ENCODE measurements around the gene ADI1. TPM values are rescaled to one million over a fixed set of nuclear protein-coding genes. Genes with fewer than 3 reads are reported as not detected.

Gene ADI1
- total RNA-seq, 1 experiment from 2014 or later, result 69.2 TPM

GRCh38 chr2:3532941-3533340 lies 13.6 kb upstream of the ADI1 start:
- CTCF ChIA-PET, result no interaction called here
- no peaks in the 10 kb centered on the region for H3K27me3 Mint-ChIP-seq (ENCODE audit: insufficient read depth, unreplicated experiment)
- H3K4me1 Mint-ChIP-seq (ENCODE audit: low read depth, unreplicated experiment), result peaks cover 7% of the 10 kb centered on the region

DNA sequence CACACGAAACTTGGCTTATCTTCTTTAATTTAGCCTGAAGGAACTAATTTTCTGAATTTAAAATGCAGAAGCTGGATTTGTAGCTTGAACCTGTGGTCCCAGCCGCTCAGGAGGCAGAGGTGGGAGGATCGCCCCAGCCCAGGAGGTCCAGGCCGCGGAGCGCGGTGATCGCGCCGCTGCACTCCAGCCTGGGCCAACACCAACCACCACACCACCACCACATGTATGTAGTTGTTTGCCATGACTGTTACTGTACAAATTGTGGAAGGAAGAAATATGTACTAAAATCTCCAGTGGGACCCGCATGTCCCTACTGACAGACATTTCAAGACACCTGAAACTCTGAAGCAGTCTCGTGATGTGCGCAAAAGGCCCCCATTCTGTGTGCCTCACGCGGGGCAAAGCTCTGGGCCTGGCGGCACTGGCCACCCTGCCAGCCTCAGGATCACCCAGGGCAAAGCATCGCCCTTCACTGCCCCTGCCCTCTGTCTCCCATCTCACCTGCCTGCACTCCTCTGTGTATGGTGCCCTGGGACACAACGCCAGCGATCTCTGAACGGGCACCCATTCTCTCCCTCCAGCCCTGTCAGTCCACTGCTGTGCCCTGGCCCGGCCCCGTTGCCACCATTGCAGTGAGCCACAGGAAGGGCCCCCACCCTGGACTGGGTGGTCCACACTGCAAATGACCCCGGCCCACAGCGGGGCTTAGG lies 10.1 kb upstream of the ADI1 start:
- H3K36me3 Mint-ChIP-seq (ENCODE audit: insufficient read depth, unreplicated experiment), result no peaks in the 10 kb centered on the region
- no peak for DNase-seq
- H3K4me1 Mint-ChIP-seq (ENCODE audit: low read depth, unreplicated experiment), result no peaks in the 10 kb centered on the region
- no peaks in the 10 kb centered on the region for H3K27me3 ChIP-seq (replicated peaks; ENCODE audit: control insufficient read depth, insufficient read depth, low read length)
- H3K9me3 ChIP-seq, result no peaks in the 10 kb centered on the region
- H3K27ac Mint-ChIP-seq (ENCODE audit: unreplicated experiment), result no peak overlapping the region
- BruUV-seq (replicated peaks), result no TSS peak
- H3K27me3 Mint-ChIP-seq (ENCODE audit: insufficient read depth, unreplicated experiment), result no peaks in the 10 kb centered on the region
- peaks cover 14% of the 10 kb centered on the region for H3K9me3 Mint-ChIP-seq (ENCODE audit: unreplicated experiment)
- POLR2A ChIA-PET, result no interaction called here
- CTCF ChIA-PET, result no interaction called here
- H3K4me3 Mint-ChIP-seq (ENCODE audit: unreplicated experiment), result no peak overlapping the region
- TF ChIP-seq CTCF (IDR thresholded peaks at IDR 0.05; ENCODE audit: insufficient read depth in 1 of 2, low read depth in 1 of 2, low read length in 1 of 2, severe bottlenecking in 1 of 2, unreplicated experiment in 1 of 2), result no peak
- intact Hi-C loops (cut with micrococcal nuclease; ENCODE audit: unreplicated experiment), result no loop called here
- no peaks in the 10 kb centered on the region for H3K4me1 ChIP-seq
- H3K4me3 ChIP-seq (ENCODE audit: low read depth, low read length), result no peak overlapping the region
- peaks cover 2% of the 10 kb centered on the region; the same call in 1 of the 2 replicates for H3K36me3 ChIP-seq (ENCODE audit: control insufficient read depth, insufficient read depth, low read length)

More at GRCh38 chr2:3532941-3533340, 13.6 kb upstream of the ADI1 start:
- Mint-ChIP-seq H3K27ac (ENCODE audit: unreplicated experiment) (no peak overlapping the region), H3K36me3 (ENCODE audit: insufficient read depth, unreplicated experiment) (peaks cover 18% of the 10 kb centered on the region), H3K9me3 (ENCODE audit: unreplicated experiment) (peaks cover 14% of the 10 kb centered on the region), H3K4me3 (ENCODE audit: unreplicated experiment) (no peak overlapping the region)
- H3K27me3 ChIP-seq (replicated peaks; ENCODE audit: control insufficient read depth, insufficient read depth, low read length), result no peaks in the 10 kb centered on the region
- H3K4me3 ChIP-seq (ENCODE audit: low read depth, low read length), result no peak overlapping the region
- no peak for DNase-seq
- no peaks in the 10 kb centered on the region for H3K9me3 ChIP-seq
- TF ChIP-seq CTCF (IDR thresholded peaks at IDR 0.05; ENCODE audit: insufficient read depth in 1 of 2, low read depth in 1 of 2, low read length in 1 of 2, severe bottlenecking in 1 of 2, unreplicated experiment in 1 of 2), result no peak
- BruUV-seq (replicated peaks), result no TSS peak
- H3K36me3 ChIP-seq (ENCODE audit: control insufficient read depth, insufficient read depth, low read length), result peaks cover 2% of the 10 kb centered on the region; the same call in 1 of the 2 replicates
- intact Hi-C loops (cut with micrococcal nuclease; ENCODE audit: unreplicated experiment), result no loop called here
- POLR2A ChIA-PET, result no interaction called here
- peaks cover 7% of the 10 kb centered on the region; the same call in 1 of the 2 replicates for H3K4me1 ChIP-seq

GRCh38 chr2:3527886-3528785 lies 8.8 kb upstream of the ADI1 start:
- no peaks in the 10 kb centered on the region for H3K9me3 ChIP-seq
- H3K4me1 ChIP-seq, result peaks cover 12% of the 10 kb centered on the region; the same call in 1 of the 2 replicates
- intact Hi-C loops (cut with micrococcal nuclease; ENCODE audit: unreplicated experiment), result no loop called here
- peaks cover 14% of the 10 kb centered on the region for H3K9me3 Mint-ChIP-seq (ENCODE audit: unreplicated experiment)
- H3K4me1 Mint-ChIP-seq (ENCODE audit: low read depth, unreplicated experiment), result no peaks in the 10 kb centered on the region
- no peak for TF ChIP-seq CTCF (IDR thresholded peaks at IDR 0.05; ENCODE audit: insufficient read depth in 1 of 2, low read depth in 1 of 2, low read length in 1 of 2, severe bottlenecking in 1 of 2, unreplicated experiment in 1 of 2)
- no peaks in the 10 kb centered on the region for H3K27me3 ChIP-seq (replicated peaks; ENCODE audit: control insufficient read depth, insufficient read depth, low read length)
- ChIA-PET CTCF (no interaction called here), POLR2A (interaction anchor here (1.2 kb wide), 1 partner anchor 8 kb away, joined by 8 read pairs; no protein-coding TSS in a partner anchor)
- no peak overlapping the region for H3K27ac Mint-ChIP-seq (ENCODE audit: unreplicated experiment)
- H3K4me3 Mint-ChIP-seq (ENCODE audit: unreplicated experiment), result no peak overlapping the region
- no peaks in the 10 kb centered on the region for H3K27me3 Mint-ChIP-seq (ENCODE audit: insufficient read depth, unreplicated experiment)
- no peak overlapping the region for H3K4me3 ChIP-seq (ENCODE audit: low read depth, low read length)
- no TSS peak for BruUV-seq (replicated peaks)
- no peaks in the 10 kb centered on the region for H3K36me3 Mint-ChIP-seq (ENCODE audit: insufficient read depth, unreplicated experiment)
- no peaks in the 10 kb centered on the region for H3K36me3 ChIP-seq (ENCODE audit: control insufficient read depth, insufficient read depth, low read length)
- DNase-seq, result no peak

Measured in Caco-2 (cell line).